ENCODE results near the gene TRABD2A. TPM values are rescaled to one million over a fixed set of nuclear protein-coding genes. Genes with fewer than 3 reads are reported as not detected.

Gene TRABD2A
- total RNA-seq, 6 donors from 2014 or later, result 2.0 to 22.0 (median 6.2) TPM

Other genes starting within 250 kb of the TRABD2A start
- gene TMSB10, start 24.6 kb upstream of the TRABD2A start, total RNA-seq, result 1,000 to 10,000 TPM; 1,275 to 5,234 (median 2,267) TPM
- gene KCMF1, start 90.1 kb upstream of the TRABD2A start, total RNA-seq, result 10 to 100 TPM in 5 of 6 donors, 1 to 10 TPM in 1; 6.3 to 76.6 (median 47.8) TPM